H9 (cell line): Measurements from ENCODE around the gene GYG1. TPM values are rescaled to one million over a fixed set of nuclear protein-coding genes. Genes with fewer than 3 reads are reported as not detected.

Experiments used
- DNase-seq: peaks from one replicate; pipeline ENCODE4 v3.0.0-alpha.2; 2017
- H2AFZ ChIP-seq: one replicate; pipeline ENCODE4 v1.6.1; 2013; ENCODE audit warnings: mild to moderate bottlenecking, low read length, control low read depth, moderate library complexity
- H2AK5ac ChIP-seq: 2 replicates; pipeline ENCODE4 v1.6.1; 2013; ENCODE audit warnings: low read length, control low read depth, mixed read lengths; ENCODE audit not compliant: insufficient read length
- H2BK120ac ChIP-seq: one replicate; pipeline ENCODE4 v1.6.1; 2013; ENCODE audit warnings: low read depth, mild to moderate bottlenecking, low read length, control low read depth, inconsistent platforms; ENCODE audit not compliant: poor library complexity, severe bottlenecking
- H2BK12ac ChIP-seq: 2 replicates; pipeline ENCODE4 v1.6.1; 2013; ENCODE audit warnings: low read length, control low read depth, mixed read lengths, low read depth; ENCODE audit not compliant: insufficient read length
- H2BK15ac ChIP-seq: 2 replicates; pipeline ENCODE4 v1.6.1; 2013; ENCODE audit warnings: low read depth, low read length, control low read depth
- H2BK20ac ChIP-seq: one replicate; pipeline ENCODE4 v1.6.1; 2013; ENCODE audit warnings: low read depth, mild to moderate bottlenecking, low read length, control low read depth, inconsistent platforms; ENCODE audit not compliant: poor library complexity, severe bottlenecking
- H2BK5ac ChIP-seq: 2 replicates; pipeline ENCODE4 v1.6.1; 2013; ENCODE audit warnings: low read length, control low read depth, mixed read lengths; ENCODE audit not compliant: insufficient read length
- H3K14ac ChIP-seq: 2 replicates; pipeline ENCODE4 v1.6.1; 2013; ENCODE audit warnings: low read length, control low read depth; ENCODE audit not compliant: insufficient read depth
- H3K18ac ChIP-seq: 2 replicates; pipeline ENCODE4 v1.6.1; 2013; ENCODE audit warnings: low read depth, mild to moderate bottlenecking, mixed read lengths, low read length, control low read depth; ENCODE audit not compliant: insufficient read length
- H3K23ac ChIP-seq: 2 replicates; pipeline ENCODE4 v1.6.1; 2013; ENCODE audit warnings: low read length, control low read depth, mixed read lengths, low read depth; ENCODE audit not compliant: insufficient read length
- H3K23me2 ChIP-seq: 2 replicates; pipeline ENCODE4 v1.6.1; 2013; ENCODE audit warnings: low read depth, mild to moderate bottlenecking, mixed read lengths, low read length, control low read depth; ENCODE audit not compliant: insufficient read length, poor library complexity, severe bottlenecking
- H3K27ac ChIP-seq: 2 replicates; pipeline ENCODE4 v1.5.1; 2013; ENCODE audit warnings: low read length, control low read depth, mixed read lengths, low read depth; ENCODE audit not compliant: insufficient read length
- H3K27me3 ChIP-seq: 2 replicates; pipeline ENCODE4 v1.6.1; 2013; ENCODE audit warnings: low read length, control low read depth, inconsistent platforms; ENCODE audit not compliant: insufficient read depth
- H3K4ac ChIP-seq: 2 replicates; pipeline ENCODE4 v1.6.1; 2013; ENCODE audit warnings: low read depth, mild to moderate bottlenecking, control low read depth, inconsistent platforms, low read length, moderate library complexity
- H3K4me1 ChIP-seq: 2 replicates; pipeline ENCODE4 v1.6.1; 2013; ENCODE audit warnings: low read length, control low read depth, inconsistent platforms; ENCODE audit not compliant: insufficient read depth
- H3K4me2 ChIP-seq: 2 replicates; pipeline ENCODE4 v1.6.1; 2013; ENCODE audit warnings: low read length, control low read depth, mixed read lengths; ENCODE audit not compliant: insufficient read length, insufficient read depth
- H3K56ac ChIP-seq: 2 replicates; pipeline ENCODE4 v1.6.1; 2013; ENCODE audit warnings: low read depth, mild to moderate bottlenecking, mixed read lengths, low read length, control low read depth; ENCODE audit not compliant: insufficient read length
- H3K79me1 ChIP-seq: 2 replicates; pipeline ENCODE4 v1.6.1; 2013; ENCODE audit warnings: low read depth, mild to moderate bottlenecking, moderate library complexity, low read length, control low read depth, inconsistent platforms; ENCODE audit not compliant: insufficient read depth, poor library complexity, severe bottlenecking
- H3K79me2 ChIP-seq: 2 replicates; pipeline ENCODE4 v1.6.1; 2013; ENCODE audit warnings: low read length, control low read depth, inconsistent platforms; ENCODE audit not compliant: insufficient read depth
- H3K9ac ChIP-seq: 2 replicates; pipeline ENCODE4 v1.6.1; 2013; ENCODE audit warnings: low read length, control low read depth, mixed read lengths; ENCODE audit not compliant: insufficient read length; ENCODE audit errors: extremely low read depth
- H3K9me3 ChIP-seq: one replicate; pipeline ENCODE4 v1.6.1; 2013; ENCODE audit warnings: low read depth, low read length, inconsistent platforms; ENCODE audit not compliant: control insufficient read depth
- H3T11ph ChIP-seq: one replicate; pipeline ENCODE4 v1.6.1; 2013; ENCODE audit warnings: mild to moderate bottlenecking, low read length, control low read depth, inconsistent platforms
- H4K20me1 ChIP-seq: one replicate; pipeline ENCODE4 v1.6.1; 2013; ENCODE audit not compliant: control insufficient read depth, insufficient read length, insufficient read depth
- H4K5ac ChIP-seq: 2 replicates; pipeline ENCODE4 v1.6.1; 2013; ENCODE audit warnings: low read depth, mild to moderate bottlenecking, mixed read lengths, low read length, control low read depth; ENCODE audit not compliant: insufficient read length
- H4K8ac ChIP-seq: replicated peaks from 2 replicates; pipeline ENCODE4 v1.6.1; 2013; ENCODE audit warnings: low read length, control low read depth, mixed read lengths, low read depth; ENCODE audit not compliant: insufficient read length
- H4K91ac ChIP-seq: 2 replicates; pipeline ENCODE4 v1.6.1; 2013; ENCODE audit warnings: low read depth, mild to moderate bottlenecking, moderate library complexity, mixed read lengths, low read length, control low read depth; ENCODE audit not compliant: insufficient read length
- H3K27ac Mint-ChIP-seq, 3 experiments: 2 replicates in 2 of 3; 3 replicates in 1 of 3; pipeline ENCODE4 v1.8.0; 2020 to 2021; ENCODE audit warnings: mixed read lengths in 3 of 3, mild to moderate bottlenecking in 1 of 3, moderate library complexity in 1 of 3
- H3K27me3 Mint-ChIP-seq: 2 replicates; pipeline ENCODE4 v1.8.0; 2021; ENCODE audit warnings: low read depth, mild to moderate bottlenecking, moderate library complexity, mixed read lengths
- H3K36me3 Mint-ChIP-seq, 3 experiments: 2 replicates in 2 of 3; 3 replicates in 1 of 3; pipeline ENCODE4 v1.8.0; 2020 to 2021; ENCODE audit warnings: low read depth in 3 of 3, mixed read lengths in 3 of 3; ENCODE audit not compliant: insufficient read depth in 1 of 3
- H3K4me1 Mint-ChIP-seq, 2 experiments: 2 replicates each; pipeline ENCODE4 v1.8.0; 2020; ENCODE audit warnings: mixed read lengths in 2 of 2
- H3K4me3 Mint-ChIP-seq, 2 experiments: 2 replicates in 1 of 2; 3 replicates in 1 of 2; pipeline ENCODE4 v1.8.0; 2020 to 2021; ENCODE audit warnings: mild to moderate bottlenecking in 2 of 2, mixed read lengths in 2 of 2, moderate library complexity in 1 of 2
- H3K9me3 Mint-ChIP-seq, 2 experiments: 2 replicates in 1 of 2; 3 replicates in 1 of 2; pipeline ENCODE4 v1.8.0; 2020; ENCODE audit warnings: mild to moderate bottlenecking in 2 of 2, mixed read lengths in 2 of 2, moderate library complexity in 1 of 2
- WGBS: extraction: QIAGEN DNeasy Blood & Tissue Kit; methylation state at CpG from one replicate; pipeline ENCODE4 v1.1.7; 2013; ENCODE audit warnings: missing lambda C conversion rate, low lambda C conversion rate, mixed read lengths; ENCODE audit not compliant: insufficient read length; ENCODE audit errors: extremely low coverage; 5-methylcytosine and 5-hydroxymethylcytosine counted together
- total RNA-seq: library from RNA; stranded (reverse); gene quantifications from 2 replicates; pipeline ENCODE4 v1.2.1, GENCODE V29; 2021
- TF ChIP-seq, protein P1 (sequence below): fragments of 200-600 bp; sonication (generic); conservative IDR thresholded peaks from 3 replicates; pipeline ENCODE4 v1.8.0; 2021; ENCODE audit warnings: antibody characterized with exemption, mild to moderate bottlenecking

The GYG1 gene
- total RNA-seq, 1 experiment from 2014 or later, result 31.5 TPM

DNA sequence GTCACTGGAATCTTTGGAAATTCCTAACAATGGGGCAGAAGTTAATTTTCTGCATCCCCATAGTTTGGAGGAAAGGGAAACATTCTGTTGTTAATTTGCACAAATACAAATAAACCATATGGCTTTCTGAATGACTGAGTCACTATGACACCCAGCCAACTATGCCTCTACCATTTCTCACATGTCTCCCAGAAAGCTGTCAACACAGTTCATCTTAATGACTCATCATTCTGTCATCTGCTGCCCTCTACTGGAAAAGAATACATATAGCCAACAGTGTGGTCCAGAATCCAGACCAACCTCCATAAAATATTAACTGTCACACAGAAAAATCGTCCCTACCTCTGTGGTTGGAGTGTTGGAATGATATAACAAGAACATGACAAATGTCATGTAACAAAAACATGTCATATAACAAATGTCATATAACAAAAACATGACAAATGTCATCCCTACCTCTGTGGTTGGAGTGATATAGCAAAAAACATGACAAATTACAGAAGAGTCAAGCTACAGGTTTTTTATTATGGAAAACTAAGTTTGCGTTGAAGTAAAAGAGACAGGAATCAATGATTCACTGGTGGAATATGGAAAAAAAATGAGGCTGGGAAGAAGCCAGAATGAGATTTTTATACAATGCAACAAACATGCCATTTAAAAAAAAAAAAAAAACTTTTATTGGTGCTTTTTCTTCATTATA, 47.7 kb upstream of the GYG1 start:
- H3K23me2 ChIP-seq, result no peaks in the 10 kb centered on the region
- H2BK20ac ChIP-seq, result no peak overlapping the region
- no peaks in the 10 kb centered on the region for H3K4me1 ChIP-seq
- H3K4ac ChIP-seq, result no peak overlapping the region
- no peak overlapping the region for H3K4me3 Mint-ChIP-seq
- no peaks in the 10 kb centered on the region for H3K79me1 ChIP-seq
- no peaks in the 10 kb centered on the region for H3K36me3 Mint-ChIP-seq
- no peak overlapping the region for H3K4me2 ChIP-seq
- H3K27ac ChIP-seq, result no peak overlapping the region
- no peak overlapping the region for H4K5ac ChIP-seq
- H3K9me3 Mint-ChIP-seq, result no peaks in the 10 kb centered on the region
- no peak overlapping the region for H2AFZ ChIP-seq
- TF ChIP-seq, protein P1, sequence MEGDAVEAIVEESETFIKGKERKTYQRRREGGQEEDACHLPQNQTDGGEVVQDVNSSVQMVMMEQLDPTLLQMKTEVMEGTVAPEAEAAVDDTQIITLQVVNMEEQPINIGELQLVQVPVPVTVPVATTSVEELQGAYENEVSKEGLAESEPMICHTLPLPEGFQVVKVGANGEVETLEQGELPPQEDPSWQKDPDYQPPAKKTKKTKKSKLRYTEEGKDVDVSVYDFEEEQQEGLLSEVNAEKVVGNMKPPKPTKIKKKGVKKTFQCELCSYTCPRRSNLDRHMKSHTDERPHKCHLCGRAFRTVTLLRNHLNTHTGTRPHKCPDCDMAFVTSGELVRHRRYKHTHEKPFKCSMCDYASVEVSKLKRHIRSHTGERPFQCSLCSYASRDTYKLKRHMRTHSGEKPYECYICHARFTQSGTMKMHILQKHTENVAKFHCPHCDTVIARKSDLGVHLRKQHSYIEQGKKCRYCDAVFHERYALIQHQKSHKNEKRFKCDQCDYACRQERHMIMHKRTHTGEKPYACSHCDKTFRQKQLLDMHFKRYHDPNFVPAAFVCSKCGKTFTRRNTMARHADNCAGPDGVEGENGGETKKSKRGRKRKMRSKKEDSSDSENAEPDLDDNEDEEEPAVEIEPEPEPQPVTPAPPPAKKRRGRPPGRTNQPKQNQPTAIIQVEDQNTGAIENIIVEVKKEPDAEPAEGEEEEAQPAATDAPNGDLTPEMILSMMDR, result peak; percentile 82
- H4K8ac ChIP-seq, result no peak overlapping the region
- no peaks in the 10 kb centered on the region for H3K27me3 ChIP-seq
- no peak overlapping the region for H3K18ac ChIP-seq
- H2BK15ac ChIP-seq, result no peak overlapping the region
- no peak overlapping the region for H2BK12ac ChIP-seq
- WGBS, result no CpG with 5 or more reads among the region's 2 CpGs
- no peak overlapping the region for H3K23ac ChIP-seq
- no peak overlapping the region for H3K14ac ChIP-seq
- no peaks in the 10 kb centered on the region for H3K9me3 ChIP-seq
- no peak overlapping the region for H2BK120ac ChIP-seq
- H3K79me2 ChIP-seq, result no peaks in the 10 kb centered on the region
- H2AK5ac ChIP-seq, result no peak overlapping the region
- H3K27me3 Mint-ChIP-seq, result no peaks in the 10 kb centered on the region
- no peak for DNase-seq
- no peak overlapping the region for H3K9ac ChIP-seq
- no peaks in the 10 kb centered on the region for H4K20me1 ChIP-seq
- H3K27ac Mint-ChIP-seq, result no peak overlapping the region
- no peak overlapping the region for H3K56ac ChIP-seq
- peaks cover 0 to 5% of the 10 kb centered on the region in 2 experiments; a peak in 1 of 4 replicates for H3K4me1 Mint-ChIP-seq
- no peak overlapping the region for H2BK5ac ChIP-seq
- H4K91ac ChIP-seq, result no peak overlapping the region
- H3T11ph ChIP-seq, result no peak overlapping the region
